ENCODE results near the gene FIG4.

Gene FIG4

GRCh38 chr6:109874621-109875020 lies 183.5 kb downstream of the FIG4 start:
- in situ Hi-C loops (cut with HindIII; ENCODE audit: low pct_ligation_motif_present, low sequenced_read_pairs), result no loop called here
- H3K27ac ChIP-seq, result no peak overlapping the region

More at GRCh38 chr6:109874621-109875020, 183.5 kb downstream of the FIG4 start:
- Histone ChIP-seq H3K36me3 (replicated peaks) (no peaks in the 10 kb centered on the region), H3K27me3 (replicated peaks) (no peaks in the 10 kb centered on the region), H3K4me3 (ENCODE audit: low read depth, low read length) (no peak overlapping the region)
- TF ChIP-seq, protein P1, sequence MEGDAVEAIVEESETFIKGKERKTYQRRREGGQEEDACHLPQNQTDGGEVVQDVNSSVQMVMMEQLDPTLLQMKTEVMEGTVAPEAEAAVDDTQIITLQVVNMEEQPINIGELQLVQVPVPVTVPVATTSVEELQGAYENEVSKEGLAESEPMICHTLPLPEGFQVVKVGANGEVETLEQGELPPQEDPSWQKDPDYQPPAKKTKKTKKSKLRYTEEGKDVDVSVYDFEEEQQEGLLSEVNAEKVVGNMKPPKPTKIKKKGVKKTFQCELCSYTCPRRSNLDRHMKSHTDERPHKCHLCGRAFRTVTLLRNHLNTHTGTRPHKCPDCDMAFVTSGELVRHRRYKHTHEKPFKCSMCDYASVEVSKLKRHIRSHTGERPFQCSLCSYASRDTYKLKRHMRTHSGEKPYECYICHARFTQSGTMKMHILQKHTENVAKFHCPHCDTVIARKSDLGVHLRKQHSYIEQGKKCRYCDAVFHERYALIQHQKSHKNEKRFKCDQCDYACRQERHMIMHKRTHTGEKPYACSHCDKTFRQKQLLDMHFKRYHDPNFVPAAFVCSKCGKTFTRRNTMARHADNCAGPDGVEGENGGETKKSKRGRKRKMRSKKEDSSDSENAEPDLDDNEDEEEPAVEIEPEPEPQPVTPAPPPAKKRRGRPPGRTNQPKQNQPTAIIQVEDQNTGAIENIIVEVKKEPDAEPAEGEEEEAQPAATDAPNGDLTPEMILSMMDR (IDR thresholded peaks at IDR 0.05; ENCODE audit: low read depth, low read length, missing control alignments), result no peak
- DNase-seq, result no peak
